WERI-Rb-1 (cell line): ENCODE measurements around the gene SKI.

Experiments used
- DNase-seq: peaks from one replicate; pipeline ENCODE4 v3.0.0-alpha.2; 2020
- H3K27ac ChIP-seq: fragments of 250-450 bp; sonication (Bioruptor Pico); 2 replicates; pipeline ENCODE4 v1.5.1; 2020; ENCODE audit warnings: mild to moderate bottlenecking, moderate library complexity
- H3K27me3 ChIP-seq: fragments of 250-450 bp; sonication (Bioruptor Pico); 2 replicates; pipeline ENCODE4 v1.5.1; 2021; ENCODE audit warnings: mild to moderate bottlenecking, low read depth, moderate library complexity; ENCODE audit not compliant: insufficient read depth, severe bottlenecking
- H3K36me3 ChIP-seq: fragments of 250-450 bp; sonication (Bioruptor Pico); 2 replicates; pipeline ENCODE4 v1.5.1; 2020; ENCODE audit warnings: mild to moderate bottlenecking, moderate library complexity
- H3K4me3 ChIP-seq: 2 replicates; pipeline ENCODE4 v1.5.1; 2011; ENCODE audit warnings: low read depth, mild to moderate bottlenecking, control low read depth, low read length
- H3K9me3 ChIP-seq: fragments of 250-450 bp; sonication (Bioruptor Pico); 2 replicates; pipeline ENCODE4 v1.5.1; 2021; ENCODE audit warnings: mild to moderate bottlenecking, moderate library complexity; ENCODE audit not compliant: severe bottlenecking
- CTCF ChIP-seq: IDR thresholded peaks from 2 replicates; pipeline ENCODE4 v1.5.1; 2011; ENCODE audit warnings: low read depth, mild to moderate bottlenecking, control low read depth, inconsistent platforms, low read length

Gene SKI

DNA sequence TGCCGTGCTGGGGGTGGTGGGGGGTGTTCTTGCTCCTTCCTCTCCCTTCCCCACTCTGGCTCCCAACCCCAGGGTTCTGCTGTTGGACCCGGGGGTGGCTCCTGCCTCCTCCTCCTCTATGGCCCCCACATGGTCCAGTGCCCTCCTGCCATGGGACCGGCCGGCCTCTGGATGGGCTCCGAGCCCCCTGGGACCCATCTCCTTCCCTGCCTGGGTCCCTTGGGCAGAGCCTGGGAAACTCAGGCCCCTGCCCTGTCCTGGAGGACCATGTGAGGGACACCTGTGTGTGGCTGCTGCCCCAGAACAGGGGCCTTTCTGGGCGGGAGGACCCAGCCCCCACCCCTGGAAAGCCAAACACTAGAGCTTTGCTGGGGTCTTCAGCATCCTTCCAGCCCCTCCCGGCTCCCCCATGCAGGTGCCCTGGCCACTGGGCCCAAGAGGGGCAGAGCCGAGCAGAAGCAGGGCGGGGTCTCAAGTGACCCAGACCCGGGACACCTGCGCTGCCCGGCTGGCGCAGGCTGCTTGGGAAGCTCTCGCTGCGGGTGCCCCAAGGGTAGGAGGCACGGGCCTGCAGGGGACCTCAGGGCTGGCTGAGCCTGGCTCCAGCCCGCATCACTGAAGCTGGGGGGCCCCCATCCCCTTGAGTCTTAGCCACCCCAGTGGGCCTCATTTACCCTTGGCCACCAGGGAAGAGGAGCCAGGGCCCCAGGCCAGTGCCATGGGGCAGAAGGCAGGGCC lies 31.0 kb upstream of the SKI start:
- Histone ChIP-seq H3K9me3 (no peaks in the 10 kb centered on the region), H3K36me3 (peaks cover 12% of the 10 kb centered on the region), H3K4me3 (no peak overlapping the region), H3K27me3 (no peaks in the 10 kb centered on the region), H3K27ac (no peak overlapping the region)
- TF ChIP-seq CTCF, result no peak
- DNase-seq, result no peak

- Histone ChIP-seq H3K9me3 (no peaks in the 10 kb centered on the region), H3K27ac (no peak overlapping the region), H3K27me3 (no peaks in the 10 kb centered on the region), H3K36me3 (peaks cover 5% of the 10 kb centered on the region), H3K4me3 (no peak overlapping the region)
- no peak for TF ChIP-seq CTCF
- DNase-seq, result no peak
Observed at GRCh38 chr1:2197707-2198165, 30.4 kb upstream of the SKI start.

- no peak overlapping the region for H3K4me3 ChIP-seq
- H3K27ac ChIP-seq, result no peak overlapping the region; the same call in 1 of the 2 replicates
- TF ChIP-seq CTCF, result no peak
- no peaks in the 10 kb centered on the region for H3K27me3 ChIP-seq
- no peak for DNase-seq
- no peaks in the 10 kb centered on the region for H3K36me3 ChIP-seq
- no peaks in the 10 kb centered on the region for H3K9me3 ChIP-seq
Observed at GRCh38 chr1:2198571-2198970, 29.5 kb upstream of the SKI start.

GRCh38 chr1:2199042-2199810 lies 28.9 kb upstream of the SKI start:
- Histone ChIP-seq H3K4me3 (peak overlapping the region; percentile 40), H3K27ac (no peak overlapping the region; the same call in 1 of the 2 replicates), H3K27me3 (no peaks in the 10 kb centered on the region), H3K36me3 (no peaks in the 10 kb centered on the region), H3K9me3 (no peaks in the 10 kb centered on the region)
- peak; percentile 81 for DNase-seq
- TF ChIP-seq CTCF, result peak; percentile 50

DNA sequence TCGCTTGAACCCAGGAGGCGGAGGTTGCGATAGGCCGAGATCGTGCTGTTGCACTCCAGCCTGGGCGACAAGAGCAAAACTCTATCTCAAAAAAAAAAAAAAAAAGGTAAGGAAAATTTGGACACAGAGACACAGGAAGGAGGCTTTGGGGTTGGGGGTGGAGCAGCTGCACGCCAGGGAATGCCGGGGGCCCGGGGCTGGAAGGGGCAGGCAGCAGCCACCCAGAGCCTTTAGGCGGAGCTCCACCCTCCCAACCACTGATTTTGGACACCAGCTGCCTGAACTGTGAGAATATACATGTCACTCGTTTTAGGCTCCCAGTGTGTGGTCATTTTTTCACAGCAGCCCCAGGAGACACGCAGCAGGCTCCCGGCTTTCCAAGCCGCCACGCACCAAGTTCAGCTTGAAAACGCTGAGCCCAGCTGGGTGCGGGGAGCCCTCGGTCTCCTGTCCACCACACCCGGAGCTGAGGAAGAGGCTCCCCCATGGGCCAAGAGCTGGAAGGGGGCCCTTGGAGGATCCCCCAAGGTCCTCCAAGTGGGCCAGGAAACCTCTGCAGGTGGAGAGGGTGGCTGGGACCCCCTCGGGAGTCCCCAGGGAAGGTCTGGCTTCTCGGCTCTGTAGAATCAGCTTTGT lies 27.7 kb upstream of the SKI start:
- Histone ChIP-seq H3K36me3 (no peaks in the 10 kb centered on the region), H3K27me3 (no peaks in the 10 kb centered on the region), H3K4me3 (no peak overlapping the region), H3K9me3 (no peaks in the 10 kb centered on the region), H3K27ac (no peak overlapping the region)
- no peak for TF ChIP-seq CTCF
- no peak for DNase-seq
